ENCODE data around the gene HMGCR. TPM values are rescaled to one million over a fixed set of nuclear protein-coding genes. Genes with fewer than 3 reads are reported as not detected.
"Not testable (repeated sequence)": the region's sequence is repeated elsewhere in the genome, so short reads cannot be mapped to it uniquely, and the experiment has no call there.

The HMGCR gene
- total and polyA plus RNA-seq, 2 of the 8 experiments (the other 6 are each of a cell fraction or from before 2014, with no cell fraction given) = 45.8 to 199 TPM

DNA sequence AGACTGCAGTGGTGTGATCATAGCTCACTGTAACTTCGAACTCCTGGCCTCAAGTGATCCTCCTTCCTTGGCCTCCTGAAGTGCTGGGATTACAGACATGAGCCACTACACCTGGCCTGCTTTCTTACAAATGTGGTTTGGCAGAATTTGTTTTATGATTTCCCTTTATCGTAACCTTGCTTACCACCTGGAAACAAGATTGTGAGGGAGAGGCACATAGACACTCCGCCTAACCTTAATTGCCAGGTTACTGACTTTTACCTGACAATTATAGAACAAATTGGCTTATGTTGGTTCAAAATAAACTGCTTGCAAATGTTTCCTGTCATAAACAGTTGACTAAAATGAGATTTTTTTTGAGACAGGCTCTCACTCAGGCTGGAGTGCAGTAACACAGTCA is 26.8 kb upstream of the HMGCR start (continued):
- TF ChIP-seq EZH2 (IDR thresholded peaks at IDR 0.05; ENCODE audit: low read depth, low read length, severe bottlenecking) = no peak

DNA sequence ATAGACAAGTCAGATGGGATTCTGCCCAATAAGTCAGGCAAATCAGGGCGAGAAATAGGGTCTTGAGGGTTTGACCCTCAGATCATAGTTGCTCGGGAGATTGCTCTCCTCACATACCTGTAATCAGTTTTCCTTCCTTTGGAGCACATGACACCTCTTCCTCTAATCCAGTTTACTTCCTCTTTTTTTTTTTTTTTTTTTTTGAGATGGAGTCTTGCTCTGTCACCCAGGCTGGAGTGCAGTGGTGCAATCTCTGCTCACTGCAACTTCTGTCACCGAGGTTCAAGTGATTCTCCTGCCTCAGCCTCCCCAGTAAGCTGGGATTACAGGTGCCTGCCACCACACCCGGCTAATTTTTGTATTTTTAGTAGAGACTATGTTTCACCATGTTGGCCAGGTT is 17.9 kb upstream of the HMGCR start:
- H3K79me1 ChIP-seq (ENCODE audit: low read depth, low read length); H3K23me2 ChIP-seq (ENCODE audit: low read depth, low read length); H2AK5ac ChIP-seq (ENCODE audit: low read depth, low read length); H3K56ac ChIP-seq (replicated peaks; ENCODE audit: insufficient read length, low read depth, low read length); H3K36me3 ChIP-seq (ENCODE audit: control insufficient read depth in 2 of 4, insufficient read depth in 4 of 4, low read length in 3 of 4); H4K20me1 ChIP-seq (replicated peaks in 1 of 2; ENCODE audit: control insufficient read depth in 1 of 2, insufficient read depth in 2 of 2, low read length in 2 of 2); H2BK20ac ChIP-seq (ENCODE audit: low read length); H4K8ac ChIP-seq (ENCODE audit: extremely low read depth, insufficient read depth, low read length); H3K4me2 ChIP-seq (ENCODE audit: insufficient read depth in 1 of 2, low read depth in 2 of 2, low read length in 2 of 2); H3K9ac ChIP-seq (replicated peaks in 1 of 4; ENCODE audit: extremely low read depth in 1 of 4, low read depth in 3 of 4, low read length in 3 of 4); H3K9me3 ChIP-seq (ENCODE audit: insufficient read depth in 2 of 2, low read depth in 1 of 2, low read length in 1 of 2); DNase-seq (ENCODE audit: low read depth in 1 of 2, low spot score in 2 of 2); H3K4ac ChIP-seq (replicated peaks; ENCODE audit: insufficient read length, low read depth, low read length); H4K5ac ChIP-seq (ENCODE audit: insufficient read length, low read depth, low read length); H3K27me3 ChIP-seq (replicated peaks in 1 of 4; ENCODE audit: control insufficient read depth in 3 of 4, extremely low read depth in 1 of 4, insufficient read depth in 3 of 4, low read length in 3 of 4); H3K27ac ChIP-seq (ENCODE audit: low read depth, low read length); H2BK15ac ChIP-seq (ENCODE audit: low read length); H4K91ac ChIP-seq (replicated peaks; ENCODE audit: insufficient read length, low read length); H3K23ac ChIP-seq (ENCODE audit: insufficient read length); H3K79me2 ChIP-seq (ENCODE audit: control insufficient read depth in 1 of 2, insufficient read depth in 2 of 2, low read length in 2 of 2); H2BK12ac ChIP-seq (ENCODE audit: low read depth, low read length); FAIRE-seq; H2BK120ac ChIP-seq (replicated peaks; ENCODE audit: low read depth, low read length); H2BK5ac ChIP-seq (ENCODE audit: low read depth, low read length); H3K14ac ChIP-seq (ENCODE audit: insufficient read length); H3K4me3 ChIP-seq (ENCODE audit: extremely low read depth in 1 of 4, insufficient read depth in 2 of 4, low read depth in 3 of 4, low read length in 4 of 4); H2AFZ ChIP-seq (ENCODE audit: low read length); H3K18ac ChIP-seq (ENCODE audit: extremely low read depth, low read length): not testable (repeated sequence)
- WGBS, 2 experiments (ENCODE audit: extremely low coverage in 1 of 2, insufficient coverage in 1 of 2, insufficient read length in 1 of 2, insufficient replicate concordance in 2 of 2, low coverage in 1 of 2, low lambda C conversion rate in 2 of 2, missing lambda C conversion rate in 1 of 2) = 80% methylated on average over 4 of the region's 4 CpGs; no CpG with 5 or more reads in 1 of the 2 experiments
- peaks cover 4 to 14% (median 7%) of the 10 kb centered on the region in 4 experiments; a peak in 4 of 7 replicates for H3K4me1 ChIP-seq (replicated peaks in 1 of 4; ENCODE audit: control insufficient read depth in 3 of 4, insufficient read depth in 4 of 4, low read length in 3 of 4)
- ChIA-PET CTCF (ENCODE audit: partially characterized antibody) (interaction anchor here (0.9 to 1.1 kb wide), 2 partner anchors 13 to 52 kb away, joined by 3 read pairs; no protein-coding TSS in a partner anchor), POLR2A (ENCODE audit: partially characterized antibody) (interaction anchor here (1.1 kb wide), 1 partner anchor 268 kb away, joined by 3 read pairs; no protein-coding TSS in a partner anchor)
